OCI-LY7 (cell line): ENCODE measurements around the gene TLE1.

ENCODE experiments used
- EZH2phosphoT487 ChIP-seq: fragments of 200-600 bp; sonication (generic); IDR thresholded peaks from 2 replicates; pipeline ENCODE4 v1.6.1; 2018; ENCODE audit warnings: low read depth, borderline replicate concordance, mild to moderate bottlenecking, mixed run types, antibody characterized with exemption, low read length, moderate library complexity, mixed read lengths
- TF ChIP-seq, protein P1 (sequence below): fragments of 200-600 bp; sonication (generic); conservative IDR thresholded peaks from 2 replicates; pipeline ENCODE4 v1.5.1; 2014; ENCODE audit warnings: mild to moderate bottlenecking, antibody characterized with exemption, low read length, moderate library complexity, mixed read lengths

DNA sequence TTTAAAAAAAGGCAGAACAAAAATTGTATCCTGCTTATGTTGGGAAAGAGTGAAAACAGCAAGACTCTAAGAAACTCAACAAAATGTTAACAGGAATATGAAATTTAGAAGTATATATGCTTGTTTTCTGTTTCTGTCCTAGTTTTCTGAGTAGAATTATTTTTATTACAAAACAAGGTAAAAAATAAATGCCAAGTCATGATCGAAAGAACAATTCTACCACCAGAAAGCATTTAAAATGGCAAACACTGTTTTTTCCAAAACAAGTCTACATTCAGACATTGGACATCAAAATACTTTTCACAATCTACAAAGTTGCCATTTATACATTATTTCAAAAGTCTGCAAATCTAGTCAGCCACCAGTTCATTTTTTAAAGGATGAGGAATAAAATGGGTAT is 102.6 kb downstream of the TLE1 start:
- TF ChIP-seq, protein P1, sequence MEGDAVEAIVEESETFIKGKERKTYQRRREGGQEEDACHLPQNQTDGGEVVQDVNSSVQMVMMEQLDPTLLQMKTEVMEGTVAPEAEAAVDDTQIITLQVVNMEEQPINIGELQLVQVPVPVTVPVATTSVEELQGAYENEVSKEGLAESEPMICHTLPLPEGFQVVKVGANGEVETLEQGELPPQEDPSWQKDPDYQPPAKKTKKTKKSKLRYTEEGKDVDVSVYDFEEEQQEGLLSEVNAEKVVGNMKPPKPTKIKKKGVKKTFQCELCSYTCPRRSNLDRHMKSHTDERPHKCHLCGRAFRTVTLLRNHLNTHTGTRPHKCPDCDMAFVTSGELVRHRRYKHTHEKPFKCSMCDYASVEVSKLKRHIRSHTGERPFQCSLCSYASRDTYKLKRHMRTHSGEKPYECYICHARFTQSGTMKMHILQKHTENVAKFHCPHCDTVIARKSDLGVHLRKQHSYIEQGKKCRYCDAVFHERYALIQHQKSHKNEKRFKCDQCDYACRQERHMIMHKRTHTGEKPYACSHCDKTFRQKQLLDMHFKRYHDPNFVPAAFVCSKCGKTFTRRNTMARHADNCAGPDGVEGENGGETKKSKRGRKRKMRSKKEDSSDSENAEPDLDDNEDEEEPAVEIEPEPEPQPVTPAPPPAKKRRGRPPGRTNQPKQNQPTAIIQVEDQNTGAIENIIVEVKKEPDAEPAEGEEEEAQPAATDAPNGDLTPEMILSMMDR, result no peak
- no peak for TF ChIP-seq EZH2phosphoT487
